LNCAP (cell line): ENCODE results near the gene PCDHGA3.

Experiments used
- TF ChIP-seq, protein P1 (sequence below): fragments of 450-650 bp; IDR thresholded peaks from 2 replicates; pipeline ENCODE4 v1.5.1; 2017; ENCODE audit warnings: mild to moderate bottlenecking

Gene PCDHGA3

DNA sequence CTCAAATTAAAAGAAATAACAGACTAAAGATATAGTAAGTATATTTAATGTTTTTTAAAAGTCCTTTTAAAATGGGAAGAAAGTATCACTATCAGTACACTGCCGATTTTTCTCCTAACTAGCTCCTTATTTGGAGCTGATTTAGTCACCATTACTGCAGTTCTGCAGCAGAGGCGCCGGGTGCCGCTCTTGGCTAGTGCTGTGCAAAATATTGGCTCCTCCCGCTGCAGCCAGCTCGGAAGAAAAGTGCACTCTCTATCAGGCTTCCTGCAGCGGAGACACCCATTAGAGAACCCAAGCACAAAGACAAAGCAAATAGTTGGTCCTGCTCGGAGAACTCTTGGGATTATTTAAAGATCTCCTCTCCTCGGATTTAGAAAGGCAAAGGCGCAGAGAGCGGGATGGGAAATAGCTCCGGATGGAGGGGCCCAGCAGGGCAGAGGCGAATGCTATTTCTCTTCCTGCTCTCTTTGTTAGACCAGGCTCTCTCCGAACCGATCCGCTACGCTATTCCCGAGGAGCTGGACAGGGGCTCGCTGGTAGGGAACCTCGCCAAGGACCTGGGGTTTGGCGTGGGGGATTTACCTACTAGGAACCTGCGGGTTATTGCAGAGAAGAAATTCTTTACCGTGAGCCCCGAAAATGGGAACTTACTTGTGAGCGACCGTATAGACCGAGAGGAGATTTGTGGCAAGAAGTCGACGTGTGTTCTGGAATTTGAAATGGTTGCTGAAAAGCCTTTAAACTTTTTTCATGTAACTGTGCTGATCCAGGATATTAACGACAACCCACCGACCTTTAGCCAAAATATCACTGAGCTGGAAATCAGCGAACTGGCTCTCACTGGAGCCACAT is 26.6 kb downstream of the PCDHGA3 start, which contains the start of gene PCDHGB3:
TSS of gene PCDHGB3 (plus strand) at position 249 of the 855 bp plus-strand sequence. CDS start at position 402, 153 bp downstream.
- TF ChIP-seq, protein P1, sequence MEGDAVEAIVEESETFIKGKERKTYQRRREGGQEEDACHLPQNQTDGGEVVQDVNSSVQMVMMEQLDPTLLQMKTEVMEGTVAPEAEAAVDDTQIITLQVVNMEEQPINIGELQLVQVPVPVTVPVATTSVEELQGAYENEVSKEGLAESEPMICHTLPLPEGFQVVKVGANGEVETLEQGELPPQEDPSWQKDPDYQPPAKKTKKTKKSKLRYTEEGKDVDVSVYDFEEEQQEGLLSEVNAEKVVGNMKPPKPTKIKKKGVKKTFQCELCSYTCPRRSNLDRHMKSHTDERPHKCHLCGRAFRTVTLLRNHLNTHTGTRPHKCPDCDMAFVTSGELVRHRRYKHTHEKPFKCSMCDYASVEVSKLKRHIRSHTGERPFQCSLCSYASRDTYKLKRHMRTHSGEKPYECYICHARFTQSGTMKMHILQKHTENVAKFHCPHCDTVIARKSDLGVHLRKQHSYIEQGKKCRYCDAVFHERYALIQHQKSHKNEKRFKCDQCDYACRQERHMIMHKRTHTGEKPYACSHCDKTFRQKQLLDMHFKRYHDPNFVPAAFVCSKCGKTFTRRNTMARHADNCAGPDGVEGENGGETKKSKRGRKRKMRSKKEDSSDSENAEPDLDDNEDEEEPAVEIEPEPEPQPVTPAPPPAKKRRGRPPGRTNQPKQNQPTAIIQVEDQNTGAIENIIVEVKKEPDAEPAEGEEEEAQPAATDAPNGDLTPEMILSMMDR: no peak

DNA sequence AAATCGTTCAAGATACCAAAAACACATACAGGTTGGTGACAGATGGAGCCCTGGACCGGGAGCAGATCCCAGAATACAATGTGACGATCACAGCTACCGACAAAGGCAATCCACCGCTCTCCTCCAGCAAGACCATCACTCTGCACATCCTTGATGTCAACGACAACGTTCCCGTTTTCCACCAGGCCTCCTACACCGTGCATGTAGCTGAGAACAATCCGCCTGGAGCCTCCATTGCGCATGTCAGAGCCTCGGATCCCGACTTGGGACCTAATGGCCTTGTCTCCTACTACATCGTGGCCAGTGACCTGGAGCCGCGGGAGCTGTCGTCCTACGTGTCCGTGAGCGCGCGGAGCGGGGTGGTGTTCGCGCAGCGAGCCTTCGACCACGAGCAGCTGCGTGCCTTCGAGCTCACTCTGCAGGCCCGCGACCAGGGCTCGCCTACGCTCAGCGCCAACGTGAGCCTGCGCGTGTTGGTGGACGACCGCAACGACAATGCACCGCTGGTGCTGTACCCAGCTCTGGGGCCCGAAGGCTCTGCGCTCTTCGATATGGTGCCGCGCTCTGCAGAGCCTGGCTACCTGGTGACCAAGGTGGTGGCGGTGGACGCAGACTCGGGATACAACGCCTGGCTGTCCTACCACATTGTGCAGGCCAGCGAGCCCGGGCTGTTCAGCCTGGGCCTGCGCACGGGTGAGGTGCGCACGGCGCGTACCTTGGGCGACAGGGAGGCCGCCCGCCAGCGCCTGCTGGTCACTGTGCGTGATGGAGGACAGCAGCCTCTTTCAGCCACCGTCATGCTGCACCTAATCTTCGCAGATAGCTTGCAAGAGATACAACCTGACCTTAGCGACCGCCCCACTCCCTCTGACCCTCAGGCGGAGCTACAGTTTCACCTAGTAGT is 28.2 kb downstream of the PCDHGA3 start:
- TF ChIP-seq, protein P1: no peak

DNA sequence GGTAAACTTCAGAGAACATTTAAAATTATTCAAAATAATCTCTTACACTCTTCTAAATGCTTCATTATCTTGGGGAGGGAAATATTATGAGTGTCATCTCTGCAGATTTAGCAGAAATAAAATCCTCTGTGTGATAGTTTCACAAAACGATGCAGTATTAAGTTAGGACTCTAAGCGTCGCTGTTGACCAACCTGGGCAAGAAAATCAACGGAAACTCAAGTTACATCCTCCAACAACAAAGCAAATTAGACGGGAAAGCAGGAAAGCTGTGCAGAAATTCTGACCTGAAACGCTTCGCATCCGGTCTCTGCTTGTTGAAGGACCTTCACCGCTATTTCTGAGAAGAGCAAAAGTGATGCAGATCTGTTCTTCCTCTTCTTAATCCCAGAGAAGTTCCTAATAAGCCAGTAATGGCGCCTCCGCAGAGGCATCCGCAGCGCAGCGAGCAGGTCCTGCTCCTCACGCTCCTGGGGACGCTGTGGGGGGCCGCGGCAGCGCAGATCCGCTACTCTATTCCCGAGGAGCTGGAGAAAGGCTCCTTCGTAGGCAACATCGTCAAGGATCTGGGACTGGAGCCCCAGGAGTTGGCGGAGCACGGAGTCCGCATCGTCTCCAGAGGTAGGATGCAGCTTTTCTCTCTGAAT is 30.2 kb downstream of the PCDHGA3 start, which contains the start of gene PCDHGA6:
TSS of gene PCDHGA6 (plus strand) at position 219 of the 645 bp plus-strand sequence. CDS start at position 412, 193 bp downstream.
- TF ChIP-seq, protein P1: peak; percentile 27; the same call in 1 of the 2 replicates

DNA sequence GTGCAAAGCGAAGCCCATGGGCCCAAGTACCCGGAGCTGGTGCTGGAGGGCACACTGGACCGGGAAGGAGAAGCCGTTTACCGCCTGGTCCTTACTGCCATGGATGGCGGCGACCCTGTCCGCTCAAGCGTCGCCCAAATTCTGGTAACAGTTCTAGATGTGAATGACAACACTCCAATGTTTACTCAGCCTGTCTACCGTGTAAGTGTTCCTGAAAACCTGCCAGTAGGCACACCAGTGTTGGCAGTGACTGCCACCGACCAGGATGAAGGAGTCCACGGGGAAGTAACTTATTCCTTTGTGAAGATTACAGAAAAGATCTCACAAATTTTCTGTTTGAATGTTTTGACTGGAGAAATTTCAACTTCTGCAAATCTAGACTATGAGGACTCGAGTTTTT is 31.0 kb downstream of the PCDHGA3 start:
- TF ChIP-seq, protein P1: no peak

DNA sequence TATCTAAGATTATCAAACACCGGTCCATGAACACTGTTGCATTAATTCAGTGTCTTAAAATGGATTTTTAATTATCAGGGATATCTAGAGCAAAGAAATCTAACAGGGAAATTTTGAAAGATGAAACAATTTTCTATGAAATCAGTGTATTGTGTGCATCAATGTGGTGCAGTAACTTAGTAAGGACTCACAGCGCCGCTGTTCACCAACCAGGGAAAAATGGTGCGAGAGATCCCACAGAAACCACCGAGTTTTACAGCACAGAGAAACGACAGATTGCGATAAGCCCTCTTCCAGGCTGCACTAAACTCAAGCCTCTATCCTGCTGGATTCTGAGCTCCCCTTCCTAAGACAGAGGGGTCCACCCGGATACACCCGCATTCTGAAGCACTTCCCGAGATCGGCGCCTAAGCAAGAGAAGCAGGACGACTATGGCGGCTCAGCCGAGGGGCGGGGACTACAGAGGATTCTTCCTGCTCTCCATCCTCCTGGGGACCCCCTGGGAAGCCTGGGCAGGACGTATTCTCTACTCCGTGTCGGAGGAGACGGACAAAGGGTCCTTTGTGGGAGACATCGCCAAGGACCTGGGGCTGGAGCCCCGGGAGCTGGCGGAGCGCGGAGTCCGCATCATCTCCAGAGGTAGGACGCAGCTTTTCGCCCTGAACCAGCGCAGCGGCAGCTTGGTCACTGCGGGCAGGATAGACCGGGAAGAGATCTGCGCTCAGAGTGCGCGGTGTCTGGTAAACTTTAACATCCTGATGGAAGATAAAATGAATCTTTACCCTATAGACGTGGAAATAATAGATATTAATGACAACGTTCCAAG is 39.1 kb downstream of the PCDHGA3 start, which contains the start of gene PCDHGA7:
TSS of gene PCDHGA7 (plus strand) at position 274 of the 826 bp plus-strand sequence. CDS start at position 432, 158 bp downstream.
- TF ChIP-seq, protein P1: peak; percentile 46

DNA sequence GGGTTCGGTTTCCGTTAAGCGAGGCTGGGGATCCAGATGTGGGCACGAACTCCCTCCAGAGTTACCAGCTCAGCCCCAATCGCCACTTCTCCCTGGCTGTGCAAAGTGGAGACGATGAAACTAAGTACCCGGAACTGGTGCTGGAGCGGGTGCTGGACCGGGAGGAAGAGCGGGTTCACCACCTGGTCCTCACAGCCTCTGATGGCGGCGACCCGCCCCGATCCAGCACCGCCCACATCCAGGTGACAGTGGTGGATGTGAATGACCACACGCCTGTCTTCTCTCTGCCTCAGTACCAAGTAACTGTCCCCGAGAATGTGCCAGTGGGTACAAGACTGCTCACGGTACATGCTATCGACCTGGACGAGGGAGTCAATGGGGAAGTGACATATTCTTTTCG is 39.7 kb downstream of the PCDHGA3 start:
- TF ChIP-seq, protein P1: no peak
